Parathyroid adenoma (tissue), 2 donors: Measurements from ENCODE around the gene NKX3-2.

Source experiments
- H2AFZ ChIP-seq: fragments of 300-600 bp; sonication (generic); one replicate; pipeline ENCODE4 v1.7.0; 2017; ENCODE audit warnings: antibody characterized with exemption, mild to moderate bottlenecking
- H3K27ac ChIP-seq: fragments of 300-600 bp; sonication (generic); one replicate; pipeline ENCODE4 v1.7.0; 2017
- H3K27me3 ChIP-seq: fragments of 300-600 bp; sonication (generic); one replicate; pipeline ENCODE4 v1.7.0; 2017; ENCODE audit warnings: low read length; ENCODE audit not compliant: control insufficient read depth, insufficient read depth
- H3K36me3 ChIP-seq: fragments of 300-600 bp; sonication (generic); one replicate; pipeline ENCODE4 v1.7.0; 2017; ENCODE audit warnings: low read length; ENCODE audit not compliant: control insufficient read depth, insufficient read depth
- H3K4me1 ChIP-seq: fragments of 300-600 bp; sonication (generic); one replicate; pipeline ENCODE4 v1.7.0; 2017; ENCODE audit warnings: control low read depth
- H3K4me2 ChIP-seq: fragments of 300-600 bp; sonication (generic); one replicate; pipeline ENCODE4 v1.7.0; 2017; ENCODE audit warnings: low read length
- H3K4me3 ChIP-seq: fragments of 300-600 bp; sonication (generic); one replicate; pipeline ENCODE4 v1.7.0; 2017; ENCODE audit warnings: low read depth, low read length
- H3K79me2 ChIP-seq: fragments of 300-600 bp; sonication (generic); one replicate; pipeline ENCODE4 v1.7.0; 2017; ENCODE audit warnings: control low read depth
- H3K9ac ChIP-seq: fragments of 300-600 bp; sonication (generic); one replicate; pipeline ENCODE4 v1.7.0; 2017; ENCODE audit warnings: mild to moderate bottlenecking
- H3K9me3 ChIP-seq: fragments of 300-600 bp; sonication (generic); one replicate; pipeline ENCODE4 v1.7.0; 2017; ENCODE audit warnings: low read length; ENCODE audit not compliant: control insufficient read depth
- CTCF ChIP-seq: fragments of 300-600 bp; sonication (generic); IDR thresholded peaks from one replicate; pipeline ENCODE4 v1.7.0; 2017; ENCODE audit warnings: antibody characterized with exemption, mild to moderate bottlenecking
- donor health status: primary hyperparathyroidism.

NKX3-2 gene

GRCh38 chr4:13535118-13535517 is 9.2 kb downstream of the NKX3-2 start:
- no peak overlapping the region for H3K27ac ChIP-seq
- peaks cover 4% of the 10 kb centered on the region for H3K27me3 ChIP-seq
- no peak for TF ChIP-seq CTCF
- H2AFZ ChIP-seq: no peak overlapping the region
- no peak overlapping the region for H3K4me2 ChIP-seq
- no peak overlapping the region for H3K9ac ChIP-seq
- H3K79me2 ChIP-seq: no peaks in the 10 kb centered on the region
- H3K4me1 ChIP-seq: no peaks in the 10 kb centered on the region
- no peaks in the 10 kb centered on the region for H3K9me3 ChIP-seq
- no peak overlapping the region for H3K4me3 ChIP-seq
- no peaks in the 10 kb centered on the region for H3K36me3 ChIP-seq

GRCh38 chr4:13534344-13535063 is 9.8 kb downstream of the NKX3-2 start:
- H3K9ac ChIP-seq: no peak overlapping the region
- H3K36me3 ChIP-seq: no peaks in the 10 kb centered on the region
- TF ChIP-seq CTCF: no peak
- no peaks in the 10 kb centered on the region for H3K4me1 ChIP-seq
- H3K9me3 ChIP-seq: no peaks in the 10 kb centered on the region
- H3K4me3 ChIP-seq: no peak overlapping the region
- no peak overlapping the region for H3K4me2 ChIP-seq
- no peak overlapping the region for H2AFZ ChIP-seq
- H3K27me3 ChIP-seq: peaks cover 4% of the 10 kb centered on the region
- H3K27ac ChIP-seq: no peak overlapping the region
- H3K79me2 ChIP-seq: no peaks in the 10 kb centered on the region

- Histone ChIP-seq H3K4me3 (no peak overlapping the region), H2AFZ (no peak overlapping the region), H3K9me3 (no peaks in the 10 kb centered on the region), H3K9ac (no peak overlapping the region), H3K79me2 (no peaks in the 10 kb centered on the region), H3K36me3 (no peaks in the 10 kb centered on the region), H3K4me1 (no peaks in the 10 kb centered on the region), H3K27ac (no peak overlapping the region), H3K27me3 (peaks cover 4% of the 10 kb centered on the region), H3K4me2 (no peak overlapping the region)
- TF ChIP-seq CTCF: no peak
These were observed 10.5 kb downstream of the NKX3-2 start for GRCh38 chr4:13533670-13534343.

- Histone ChIP-seq H3K36me3 (no peaks in the 10 kb centered on the region), H3K27me3 (peaks cover 13% of the 10 kb centered on the region), H3K4me1 (no peaks in the 10 kb centered on the region), H3K27ac (no peak overlapping the region), H3K9ac (no peak overlapping the region), H3K9me3 (no peaks in the 10 kb centered on the region), H3K79me2 (no peaks in the 10 kb centered on the region), H3K4me2 (no peak overlapping the region), H3K4me3 (no peak overlapping the region), H2AFZ (no peak overlapping the region)
- TF ChIP-seq CTCF: no peak
These were observed 12.7 kb downstream of the NKX3-2 start for GRCh38 chr4:13531625-13531998.
